ENCODE measurements around the gene ABCD1. TPM values are rescaled to one million over a fixed set of nuclear protein-coding genes. Genes with fewer than 3 reads are reported as not detected.

The ABCD1 gene
- total RNA-seq, 2 donors from 2014 or later: 9.7 to 97.8 TPM

- Histone ChIP-seq H3K36me3 (no peaks in the 10 kb centered on the region), H3K4me1 (replicated peaks) (no peaks in the 10 kb centered on the region)
These were observed 24.2 kb upstream of the ABCD1 start for GRCh38 chrX:153700376-153700945.

DNA sequence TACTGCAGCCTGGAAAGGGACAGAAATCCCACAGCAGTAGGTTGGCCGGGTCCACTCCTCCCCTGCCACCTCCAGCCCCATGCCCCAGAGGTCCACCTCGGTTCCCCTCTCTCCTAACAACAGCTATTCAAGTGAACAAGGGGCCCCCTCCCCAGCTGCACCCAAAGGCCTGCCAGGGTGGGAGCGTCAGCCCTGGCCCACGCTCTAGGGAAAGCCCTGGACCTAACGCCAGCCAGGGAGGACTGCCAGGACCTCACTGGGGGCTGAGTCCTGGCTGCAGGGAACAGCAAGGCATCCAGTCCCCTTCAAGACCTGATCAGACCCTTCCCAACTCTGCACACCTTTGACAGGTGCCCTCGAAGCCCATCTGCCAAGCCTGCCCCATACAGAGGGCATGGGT lies 23.7 kb upstream of the ABCD1 start:
- no peaks in the 10 kb centered on the region for H3K36me3 ChIP-seq
- no peak for DNase-seq (ENCODE audit: low spot score)
- intact Hi-C loops (cut with DNase I): loop anchor here (10.0 kb wide), 1 partner anchor 146 kb away; no protein-coding TSS in a partner anchor
- WGBS: 72% methylated on average over 6 of the region's 6 CpGs
- H3K27ac ChIP-seq: peak overlapping the region; percentile 56 to 60
- no peaks in the 10 kb centered on the region for H3K27me3 ChIP-seq (replicated peaks; ENCODE audit: insufficient read depth)
- H3K4me3 ChIP-seq: no peak overlapping the region
- TF ChIP-seq CTCF (IDR thresholded peaks at IDR 0.05): no peak
- no peak for TF ChIP-seq POLR2A (IDR thresholded peaks at IDR 0.05)
- TF ChIP-seq POLR2AphosphoS5 (IDR thresholded peaks at IDR 0.05): no peak
- no peaks in the 10 kb centered on the region for H3K9me3 ChIP-seq
- no peaks in the 10 kb centered on the region for H3K4me1 ChIP-seq (replicated peaks)

More at GRCh38 chrX:153700376-153700945, 24.2 kb upstream of the ABCD1 start:
- Histone ChIP-seq H3K9me3 (no peaks in the 10 kb centered on the region), H3K4me3 (no peak overlapping the region), H3K27ac (peak overlapping the region; percentile 56 to 60), H3K27me3 (replicated peaks; ENCODE audit: insufficient read depth) (no peaks in the 10 kb centered on the region)
- WGBS: 53% methylated on average over 15 of the region's 15 CpGs
- TF ChIP-seq POLR2AphosphoS5 (IDR thresholded peaks at IDR 0.05) (no peak), CTCF (IDR thresholded peaks at IDR 0.05) (no peak), POLR2A (IDR thresholded peaks at IDR 0.05) (no peak)
- intact Hi-C loops (cut with DNase I): loop anchor here (10.0 kb wide), 1 partner anchor 146 kb away; no protein-coding TSS in a partner anchor
- DNase-seq (ENCODE audit: low spot score): no peak

GRCh38 chrX:153701706-153702105 lies 22.9 kb upstream of the ABCD1 start:
- Histone ChIP-seq H3K36me3 (no peaks in the 10 kb centered on the region), H3K4me3 (no peak overlapping the region), H3K4me1 (replicated peaks) (no peaks in the 10 kb centered on the region), H3K27me3 (replicated peaks; ENCODE audit: insufficient read depth) (no peaks in the 10 kb centered on the region), H3K27ac (no peak overlapping the region), H3K9me3 (no peaks in the 10 kb centered on the region)
- 96% methylated on average over 7 of the region's 12 CpGs for WGBS
- TF ChIP-seq CTCF (IDR thresholded peaks at IDR 0.05) (no peak), POLR2A (IDR thresholded peaks at IDR 0.05) (no peak), POLR2AphosphoS5 (IDR thresholded peaks at IDR 0.05) (no peak)
- no peak for DNase-seq (ENCODE audit: low spot score)
- intact Hi-C loops (cut with DNase I): loop anchor here (10.0 kb wide), 1 partner anchor 147 kb away; no protein-coding TSS in a partner anchor

DNA sequence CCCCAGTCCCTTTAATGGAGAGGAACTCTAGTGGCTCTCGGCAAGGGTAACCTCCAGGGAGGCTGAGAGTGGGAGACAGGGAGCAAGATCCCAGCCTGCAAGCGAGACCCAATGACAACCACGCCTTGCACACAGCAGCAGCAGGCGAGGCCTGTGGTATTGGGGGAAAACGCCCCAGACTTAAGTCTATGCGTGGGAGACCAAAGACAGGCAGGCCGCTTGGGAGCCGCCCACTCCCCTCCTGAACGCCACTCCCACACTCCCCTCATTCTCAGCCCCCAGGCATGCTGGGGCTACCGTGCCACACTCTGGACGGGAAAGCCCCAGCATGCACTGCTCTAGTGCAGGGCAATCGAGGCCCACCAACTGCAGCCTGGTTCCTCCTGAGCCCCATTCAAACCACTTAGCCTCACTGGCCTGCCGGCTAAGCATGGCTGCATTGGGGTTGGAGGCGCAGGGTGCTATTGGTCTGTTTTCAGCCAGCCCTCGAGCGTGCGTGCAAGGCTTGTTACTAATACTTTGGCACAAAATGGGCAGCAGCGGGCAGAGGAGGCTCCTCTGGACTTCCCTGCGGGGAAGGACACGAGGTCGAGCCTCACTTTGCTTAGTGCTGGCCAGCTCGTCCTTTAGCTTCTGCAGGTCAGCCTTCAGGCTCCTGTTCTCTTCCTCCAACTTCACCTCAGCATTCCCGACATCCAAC lies 22.2 kb upstream of the ABCD1 start:
- DNase-seq (ENCODE audit: low spot score): no peak
- Histone ChIP-seq H3K9me3 (no peaks in the 10 kb centered on the region), H3K36me3 (no peaks in the 10 kb centered on the region), H3K4me3 (no peak overlapping the region), H3K27ac (no peak overlapping the region), H3K4me1 (replicated peaks) (no peaks in the 10 kb centered on the region), H3K27me3 (replicated peaks; ENCODE audit: insufficient read depth) (no peaks in the 10 kb centered on the region)
- TF ChIP-seq POLR2A (IDR thresholded peaks at IDR 0.05) (no peak), CTCF (IDR thresholded peaks at IDR 0.05) (no peak), POLR2AphosphoS5 (IDR thresholded peaks at IDR 0.05) (no peak)
- 76% methylated on average over 13 of the region's 23 CpGs for WGBS
- intact Hi-C loops (cut with DNase I): loop anchor here (10.0 kb wide), 1 partner anchor 148 kb away; no protein-coding TSS in a partner anchor
